Measurements from ENCODE around the gene SHKBP1. TPM values are rescaled to one million over a fixed set of nuclear protein-coding genes. Genes with fewer than 3 reads are reported as not detected.

Gene SHKBP1
- total and polyA plus RNA-seq, 2 of the 13 experiments (the other 11 are each of a cell fraction or from before 2014, with no cell fraction given), result 16.2 to 17.4 TPM

DNA sequence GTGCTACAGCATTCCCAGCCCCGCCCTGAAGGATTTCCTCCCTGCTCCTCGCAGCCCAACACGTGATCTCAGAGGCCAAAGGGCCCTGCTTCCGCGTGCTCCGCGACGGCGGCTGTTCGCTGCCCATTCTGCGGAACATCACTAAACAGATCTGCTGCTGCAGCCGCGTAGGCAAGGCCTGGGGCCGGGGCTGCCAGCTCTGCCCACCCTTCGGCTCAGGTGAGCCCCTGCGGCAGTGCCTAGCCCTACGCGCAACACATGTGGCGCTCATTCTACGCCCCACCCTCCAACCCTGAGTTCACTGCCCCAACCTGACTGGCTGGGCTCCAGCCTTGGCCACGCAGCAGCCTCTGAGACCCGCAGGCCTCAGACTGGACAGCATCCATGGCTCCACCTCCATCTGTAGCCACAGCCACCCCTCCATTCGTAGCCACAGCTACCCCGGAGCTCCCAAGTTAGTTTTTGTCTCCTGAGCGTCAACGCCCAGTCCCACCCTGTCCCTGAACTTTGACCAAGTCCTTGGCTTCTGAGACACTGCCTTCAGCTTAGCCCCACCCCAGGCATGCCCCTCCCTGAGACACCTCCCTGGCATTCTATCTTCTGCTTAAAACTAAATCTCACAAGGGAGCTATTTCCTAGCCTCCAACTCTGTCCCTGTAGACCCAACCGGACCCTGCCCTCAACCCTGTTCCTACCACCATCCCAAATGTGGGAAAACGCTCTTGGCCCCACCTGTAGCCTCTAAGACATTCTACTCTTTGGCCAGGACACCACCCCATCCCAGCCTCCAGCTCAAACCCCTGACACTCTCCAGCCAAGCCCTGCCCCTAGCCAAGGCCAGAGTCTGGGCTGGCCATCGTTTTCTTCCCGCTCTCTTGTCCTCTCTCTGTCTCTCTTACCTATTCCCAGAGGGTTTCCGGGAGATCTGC is 30.9 kb downstream of the SHKBP1 start (continued):
- 0 out of 4 replicates have a peak, but pooled peaks of 1 of the 2 experiments have one; percentile 56 for TF ChIP-seq KLF16 (CRISPR knock-in tag; IDR thresholded peaks at IDR 0.05)
- TF ChIP-seq NFKB2 (CRISPR knock-in tag; IDR thresholded peaks at IDR 0.05; ENCODE audit: borderline replicate concordance), result 0 out of 2 replicates have a peak, but pooled peaks have one; percentile 65
- no peak for TF ChIP-seq ZSCAN29 (CRISPR knock-in tag; conservative IDR thresholded peaks at IDR 0.05)
- peak; percentile 63; the same call in 1 of the 2 replicates for TF ChIP-seq ZNF788 (CRISPR knock-in tag; IDR thresholded peaks at IDR 0.05; ENCODE audit: borderline replicate concordance)
- TF ChIP-seq SPEN (CRISPR knock-in tag; IDR thresholded peaks at IDR 0.05; ENCODE audit: low read depth), result 0 out of 2 replicates have a peak, but pooled peaks have one; percentile 43
- TF ChIP-seq NR2C2 (CRISPR knock-in tag; IDR thresholded peaks at IDR 0.05; ENCODE audit: borderline replicate concordance), result 0 out of 2 replicates have a peak, but pooled peaks have one; percentile 32
- TF ChIP-seq JUN (CRISPR knock-in tag; IDR thresholded peaks at IDR 0.05), result no peak
- TF ChIP-seq TGIF2 (CRISPR knock-in tag; IDR thresholded peaks at IDR 0.05), result peak; percentile 35; the same call in 1 of the 2 replicates
- TF ChIP-seq PAWR (CRISPR knock-in tag; IDR thresholded peaks at IDR 0.05; ENCODE audit: borderline replicate concordance), result no peak
- TF ChIP-seq AHR (CRISPR knock-in tag; IDR thresholded peaks at IDR 0.05), result 0 out of 2 replicates have a peak, but pooled peaks have one; percentile 39
- no peak for TF ChIP-seq ZNF350 (CRISPR knock-in tag; IDR thresholded peaks at IDR 0.05; ENCODE audit: borderline replicate concordance, low read depth)
- TF ChIP-seq, protein P1, sequence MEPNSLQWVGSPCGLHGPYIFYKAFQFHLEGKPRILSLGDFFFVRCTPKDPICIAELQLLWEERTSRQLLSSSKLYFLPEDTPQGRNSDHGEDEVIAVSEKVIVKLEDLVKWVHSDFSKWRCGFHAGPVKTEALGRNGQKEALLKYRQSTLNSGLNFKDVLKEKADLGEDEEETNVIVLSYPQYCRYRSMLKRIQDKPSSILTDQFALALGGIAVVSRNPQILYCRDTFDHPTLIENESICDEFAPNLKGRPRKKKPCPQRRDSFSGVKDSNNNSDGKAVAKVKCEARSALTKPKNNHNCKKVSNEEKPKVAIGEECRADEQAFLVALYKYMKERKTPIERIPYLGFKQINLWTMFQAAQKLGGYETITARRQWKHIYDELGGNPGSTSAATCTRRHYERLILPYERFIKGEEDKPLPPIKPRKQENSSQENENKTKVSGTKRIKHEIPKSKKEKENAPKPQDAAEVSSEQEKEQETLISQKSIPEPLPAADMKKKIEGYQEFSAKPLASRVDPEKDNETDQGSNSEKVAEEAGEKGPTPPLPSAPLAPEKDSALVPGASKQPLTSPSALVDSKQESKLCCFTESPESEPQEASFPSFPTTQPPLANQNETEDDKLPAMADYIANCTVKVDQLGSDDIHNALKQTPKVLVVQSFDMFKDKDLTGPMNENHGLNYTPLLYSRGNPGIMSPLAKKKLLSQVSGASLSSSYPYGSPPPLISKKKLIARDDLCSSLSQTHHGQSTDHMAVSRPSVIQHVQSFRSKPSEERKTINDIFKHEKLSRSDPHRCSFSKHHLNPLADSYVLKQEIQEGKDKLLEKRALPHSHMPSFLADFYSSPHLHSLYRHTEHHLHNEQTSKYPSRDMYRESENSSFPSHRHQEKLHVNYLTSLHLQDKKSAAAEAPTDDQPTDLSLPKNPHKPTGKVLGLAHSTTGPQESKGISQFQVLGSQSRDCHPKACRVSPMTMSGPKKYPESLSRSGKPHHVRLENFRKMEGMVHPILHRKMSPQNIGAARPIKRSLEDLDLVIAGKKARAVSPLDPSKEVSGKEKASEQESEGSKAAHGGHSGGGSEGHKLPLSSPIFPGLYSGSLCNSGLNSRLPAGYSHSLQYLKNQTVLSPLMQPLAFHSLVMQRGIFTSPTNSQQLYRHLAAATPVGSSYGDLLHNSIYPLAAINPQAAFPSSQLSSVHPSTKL (CRISPR knock-in tag; IDR thresholded peaks at IDR 0.05), result peak; percentile 44; the same call in 1 of the 2 replicates
- TF ChIP-seq, protein P2, sequence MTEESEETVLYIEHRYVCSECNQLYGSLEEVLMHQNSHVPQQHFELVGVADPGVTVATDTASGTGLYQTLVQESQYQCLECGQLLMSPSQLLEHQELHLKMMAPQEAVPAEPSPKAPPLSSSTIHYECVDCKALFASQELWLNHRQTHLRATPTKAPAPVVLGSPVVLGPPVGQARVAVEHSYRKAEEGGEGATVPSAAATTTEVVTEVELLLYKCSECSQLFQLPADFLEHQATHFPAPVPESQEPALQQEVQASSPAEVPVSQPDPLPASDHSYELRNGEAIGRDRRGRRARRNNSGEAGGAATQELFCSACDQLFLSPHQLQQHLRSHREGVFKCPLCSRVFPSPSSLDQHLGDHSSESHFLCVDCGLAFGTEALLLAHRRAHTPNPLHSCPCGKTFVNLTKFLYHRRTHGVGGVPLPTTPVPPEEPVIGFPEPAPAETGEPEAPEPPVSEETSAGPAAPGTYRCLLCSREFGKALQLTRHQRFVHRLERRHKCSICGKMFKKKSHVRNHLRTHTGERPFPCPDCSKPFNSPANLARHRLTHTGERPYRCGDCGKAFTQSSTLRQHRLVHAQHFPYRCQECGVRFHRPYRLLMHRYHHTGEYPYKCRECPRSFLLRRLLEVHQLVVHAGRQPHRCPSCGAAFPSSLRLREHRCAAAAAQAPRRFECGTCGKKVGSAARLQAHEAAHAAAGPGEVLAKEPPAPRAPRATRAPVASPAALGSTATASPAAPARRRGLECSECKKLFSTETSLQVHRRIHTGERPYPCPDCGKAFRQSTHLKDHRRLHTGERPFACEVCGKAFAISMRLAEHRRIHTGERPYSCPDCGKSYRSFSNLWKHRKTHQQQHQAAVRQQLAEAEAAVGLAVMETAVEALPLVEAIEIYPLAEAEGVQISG (CRISPR knock-in tag; IDR thresholded peaks at IDR 0.05), result peak; percentile 64
- no peak for TF ChIP-seq POGZ (CRISPR knock-in tag; IDR thresholded peaks at IDR 0.05)
- TF ChIP-seq MAFF (IDR thresholded peaks at IDR 0.05; ENCODE audit: low read depth, low read length), result no peak
- TF ChIP-seq TOPORS (CRISPR knock-in tag; IDR thresholded peaks at IDR 0.05), result no peak
- peak; percentile 61; the same call in 1 of the 2 replicates for TF ChIP-seq ELF3 (CRISPR knock-in tag; IDR thresholded peaks at IDR 0.05)
- peak; percentile 51; the same call in 1 of the 2 replicates for TF ChIP-seq CHCHD3 (CRISPR knock-in tag; IDR thresholded peaks at IDR 0.05)
- TF ChIP-seq ARNT2 (CRISPR knock-in tag; IDR thresholded peaks at IDR 0.05; ENCODE audit: low read depth), result peak; percentile 69; the same call in 1 of the 2 replicates
- 0 out of 2 replicates have a peak, but pooled peaks have one; percentile 24 for TF ChIP-seq PPARG (CRISPR knock-in tag; conservative IDR thresholded peaks at IDR 0.05)
